Naive B cell (primary cell): ENCODE results near the gene TMUB1. TPM values are rescaled to one million over a fixed set of nuclear protein-coding genes. Genes with fewer than 3 reads are reported as not detected.
A peak's percentile ranks its signal among the peaks of the same experiment; 100 is the strongest.

Experiments
- ATAC-seq, 2 donors: fragments of 150-1000 bp; cut with Tn5 transposase; 2 replicates each; pipeline ENCODE4 v1.10.0; 2021; ENCODE audit warnings: low read depth in 2 of 2, mild to moderate bottlenecking in 2 of 2, moderate library complexity in 2 of 2
- DNase-seq: peaks from one replicate; pipeline ENCODE4 v3.0.0; 2022
- H3K27ac Mint-ChIP-seq, 6 donors: one replicate each; pipeline ENCODE4 v1.8.0; 2020 to 2022; ENCODE audit warnings: mild to moderate bottlenecking in 6 of 6, mixed read lengths in 6 of 6, moderate library complexity in 5 of 6, inconsistent platforms in 2 of 6
- H3K27me3 Mint-ChIP-seq, 3 donors: one replicate each; pipeline ENCODE4 v1.8.0; 2021 to 2022; ENCODE audit warnings: mixed read lengths in 3 of 3, mild to moderate bottlenecking in 1 of 3
- H3K36me3 Mint-ChIP-seq, 2 donors: one replicate each; pipeline ENCODE4 v1.8.0; 2020 to 2022; ENCODE audit warnings: mixed read lengths in 2 of 2, inconsistent platforms in 1 of 2, mild to moderate bottlenecking in 1 of 2
- H3K4me1 Mint-ChIP-seq, 3 donors: one replicate each; pipeline ENCODE4 v1.8.0; 2020 to 2022; ENCODE audit warnings: mixed read lengths in 3 of 3, inconsistent platforms in 1 of 3, mild to moderate bottlenecking in 1 of 3, moderate library complexity in 1 of 3
- H3K4me3 Mint-ChIP-seq, 8 donors: one replicate each; pipeline ENCODE4 v1.8.0; 2020 to 2022; ENCODE audit warnings: mild to moderate bottlenecking in 8 of 8, mixed read lengths in 8 of 8, moderate library complexity in 8 of 8, inconsistent platforms in 2 of 8
- H3K9me3 Mint-ChIP-seq, 7 donors: one replicate each; pipeline ENCODE4 v1.8.0; 2020 to 2022; ENCODE audit warnings: mixed read lengths in 7 of 7, mild to moderate bottlenecking in 5 of 7, inconsistent platforms in 2 of 7, moderate library complexity in 1 of 7
- polyA plus RNA-seq, 6 donors: library from polyadenylated mRNA; unstranded; fragments of 300-500 nt; fragmentation: Illumina TruSeq; gene quantifications; one replicate each; pipeline ENCODE4 v1.2.3, GENCODE V29; 2021; ENCODE audit warnings: low read depth in 6 of 6

Gene TMUB1
- polyA plus RNA-seq, 6 donors from 2014 or later, result 36.3 to 66.1 (median 45.5) TPM

GRCh38 chr7:151081170-151082101 lies 1.9 kb downstream of the TMUB1 start:
- Mint-ChIP-seq H3K4me3 (peak overlapping the region; percentile 35 to 95 (median 92)), H3K36me3 (peaks cover 0 to 6% of the 10 kb centered on the region in 2 donors), H3K4me1 (peaks cover 34 to 46% (median 45%) of the 10 kb centered on the region in 3 donors), H3K27ac (peak overlapping the region in 5 of 6 donors; percentile 20 to 98 (median 97)), H3K27me3 (peaks cover 13 to 19% (median 17%) of the 10 kb centered on the region in 3 donors), H3K9me3 (peaks cover 0 to 2% (median 0%) of the 10 kb centered on the region in 7 donors)
- DNase-seq (no peak), ATAC-seq (no peak)

DNA sequence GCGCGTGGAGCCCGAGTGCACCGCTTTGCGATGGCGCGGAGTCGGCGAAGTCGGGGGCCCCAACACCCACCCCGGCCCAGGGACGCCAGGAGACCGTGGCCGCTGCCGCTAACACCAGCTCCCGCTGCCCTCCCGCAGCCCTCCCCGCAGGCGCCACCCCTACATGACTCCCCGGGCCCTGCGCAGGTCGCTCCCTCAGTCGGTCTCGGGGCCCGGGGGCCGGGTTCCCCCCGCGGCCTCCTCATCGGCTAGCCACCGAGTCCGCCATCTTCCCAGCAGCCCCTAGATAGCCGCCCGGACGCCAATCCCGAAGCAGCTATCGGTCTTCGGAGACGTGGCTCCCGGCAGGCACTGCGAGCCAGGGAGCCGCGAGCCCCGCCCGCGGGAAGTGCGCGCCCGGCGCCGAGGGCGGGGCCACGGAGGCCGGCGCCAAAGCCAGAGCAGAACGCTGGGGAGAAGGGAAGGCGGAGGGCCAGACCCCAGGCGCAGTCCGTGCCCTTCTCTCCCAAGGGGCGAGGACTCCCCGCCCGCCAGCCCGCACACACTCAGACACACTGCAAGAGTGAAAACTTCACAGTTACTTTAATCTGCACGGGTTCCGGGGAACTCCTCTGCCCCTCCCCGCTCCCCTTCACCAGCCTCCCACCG lies 2.6 kb downstream of the TMUB1 start, which contains the start of gene FASTK:
Gene FASTK (minus strand): TSS at position 288 of the 648 bp plus-strand sequence. CDS start 43 bp downstream, at position 245.
- H3K27me3 Mint-ChIP-seq, result peaks cover 10 to 13% (median 12%) of the 10 kb centered on the region in 3 donors
- peaks cover 30 to 41% (median 40%) of the 10 kb centered on the region in 3 donors for H3K4me1 Mint-ChIP-seq
- ATAC-seq (peak; percentile 68 to 72), DNase-seq (peak; percentile 88)
- peaks cover 0 to 5% of the 10 kb centered on the region in 2 donors for H3K36me3 Mint-ChIP-seq
- H3K4me3 Mint-ChIP-seq, result peak within 1 kb of the TSS; percentile 84 to 95 (median 92)
- peaks cover 0 to 2% (median 0%) of the 10 kb centered on the region in 7 donors for H3K9me3 Mint-ChIP-seq
- H3K27ac Mint-ChIP-seq, result peak within 1 kb of the TSS; percentile 67 to 98 (median 88)

DNA sequence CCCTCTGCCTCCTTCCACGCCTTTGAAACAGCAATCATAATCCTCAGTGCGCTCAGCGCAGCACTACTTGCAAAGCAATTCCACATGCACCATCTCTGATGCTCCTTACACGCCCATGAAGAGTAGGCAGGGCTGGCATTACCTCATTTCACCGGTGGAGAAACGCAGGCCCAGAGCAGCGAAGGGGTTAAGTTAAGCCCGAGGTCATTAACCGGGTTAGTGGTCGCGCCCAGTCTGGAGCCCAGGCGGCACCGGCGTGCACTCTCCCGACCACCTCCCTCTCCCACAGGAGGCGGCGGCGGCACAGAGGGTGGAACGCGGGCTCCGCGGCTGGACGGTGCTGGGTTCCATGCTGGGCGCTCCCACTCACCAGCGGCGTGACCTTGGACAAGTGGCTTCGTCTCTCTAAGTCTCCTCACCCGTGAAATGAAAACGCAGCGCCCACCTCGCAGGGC lies 3.2 kb downstream of the TMUB1 start:
- peaks cover 0 to 2% (median 0%) of the 10 kb centered on the region in 7 donors for H3K9me3 Mint-ChIP-seq
- peaks cover 0 to 9% of the 10 kb centered on the region in 2 donors for H3K36me3 Mint-ChIP-seq
- ATAC-seq (no peak), DNase-seq (no peak)
- peak overlapping the region; percentile 67 to 95 (median 87) for H3K27ac Mint-ChIP-seq
- peaks cover 25 to 36% (median 34%) of the 10 kb centered on the region in 3 donors for H3K4me1 Mint-ChIP-seq
- H3K4me3 Mint-ChIP-seq, result peak overlapping the region; percentile 83 to 93 (median 87)
- peaks cover 4 to 8% (median 7%) of the 10 kb centered on the region in 3 donors for H3K27me3 Mint-ChIP-seq

- Mint-ChIP-seq H3K36me3 (peaks cover 0 to 9% of the 10 kb centered on the region in 2 donors), H3K9me3 (no peaks in the 10 kb centered on the region), H3K27me3 (peaks cover 0 to under 1% (median 0%) of the 10 kb centered on the region in 3 donors), H3K4me1 (peaks cover 21 to 29% (median 28%) of the 10 kb centered on the region in 3 donors), H3K27ac (peak overlapping the region in 5 of 6 donors; percentile 47 to 91 (median 82)), H3K4me3 (peak overlapping the region; percentile 83 to 93 (median 87))
- ATAC-seq (no peak), DNase-seq (no peak)
Measured at GRCh38 chr7:151079199-151079910, 3.9 kb downstream of the TMUB1 start.

- DNase-seq, result no peak
Measured at GRCh38 chr7:151078233-151079040, 4.9 kb downstream of the TMUB1 start.

DNA sequence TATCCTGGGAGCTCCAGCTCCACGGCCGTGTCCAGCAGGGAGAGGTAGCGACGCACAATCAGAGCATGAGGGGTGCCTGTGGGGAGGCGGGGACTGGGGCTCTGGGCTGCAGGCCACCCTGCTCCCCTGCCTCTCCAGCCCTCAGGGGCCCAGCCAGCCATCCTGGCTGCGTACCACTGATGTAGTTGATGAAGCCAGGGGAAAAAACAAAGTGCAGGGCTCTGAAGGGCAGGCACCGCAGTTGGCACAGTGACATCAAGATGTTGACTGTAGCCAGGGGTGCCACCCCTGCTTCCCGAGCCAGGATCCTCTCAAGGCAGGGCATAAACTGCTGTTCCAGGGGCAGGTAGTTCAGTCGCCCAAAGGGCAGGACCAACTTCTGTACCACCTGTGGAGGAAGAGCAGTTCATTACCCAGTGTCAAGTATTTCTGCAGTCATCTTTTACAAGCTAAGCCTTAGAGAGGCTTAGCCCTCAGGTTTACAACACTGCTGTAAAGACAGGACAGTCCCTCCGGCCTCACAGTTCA lies 5.5 kb downstream of the TMUB1 start:
- H3K27ac Mint-ChIP-seq, result peak overlapping the region in 2 of 6 donors; percentile 19 to 61
- no peaks in the 10 kb centered on the region for H3K9me3 Mint-ChIP-seq
- ATAC-seq (no peak), DNase-seq (no peak)
- H3K4me1 Mint-ChIP-seq, result peaks cover 19 to 26% (median 25%) of the 10 kb centered on the region in 3 donors
- H3K27me3 Mint-ChIP-seq, result no peaks in the 10 kb centered on the region
- H3K36me3 Mint-ChIP-seq, result peaks cover 0 to 9% of the 10 kb centered on the region in 2 donors
- peak overlapping the region; percentile 20 to 91 (median 76) for H3K4me3 Mint-ChIP-seq

More at GRCh38 chr7:151078233-151079040, 4.9 kb downstream of the TMUB1 start:
- H3K27me3 Mint-ChIP-seq, result no peaks in the 10 kb centered on the region
- peaks cover 0 to 9% of the 10 kb centered on the region in 2 donors for H3K36me3 Mint-ChIP-seq
- peak overlapping the region; percentile 83 to 91 (median 86) for H3K4me3 Mint-ChIP-seq
- peak overlapping the region in 5 of 6 donors; percentile 31 to 91 (median 61) for H3K27ac Mint-ChIP-seq
- no peaks in the 10 kb centered on the region for H3K9me3 Mint-ChIP-seq
- ATAC-seq, result no peak
- peaks cover 21 to 29% (median 28%) of the 10 kb centered on the region in 3 donors for H3K4me1 Mint-ChIP-seq

- Mint-ChIP-seq H3K27me3 (no peaks in the 10 kb centered on the region), H3K27ac (peak overlapping the region in 1 of 6 donors; percentile 33), H3K9me3 (no peaks in the 10 kb centered on the region), H3K36me3 (peaks cover 0 to 9% of the 10 kb centered on the region in 2 donors), H3K4me1 (peaks cover 16 to 22% (median 21%) of the 10 kb centered on the region in 3 donors), H3K4me3 (peak overlapping the region in 2 of 8 donors; percentile 20 to 50)
- DNase-seq (no peak), ATAC-seq (no peak)
Measured at GRCh38 chr7:151076863-151077704, 6.2 kb downstream of the TMUB1 start.

- Mint-ChIP-seq H3K27me3 (no peaks in the 10 kb centered on the region), H3K4me1 (peaks cover 15 to 22% (median 16%) of the 10 kb centered on the region in 3 donors), H3K36me3 (peaks cover 0 to 9% of the 10 kb centered on the region in 2 donors), H3K27ac (peak overlapping the region in 1 of 6 donors; percentile 33), H3K4me3 (peak overlapping the region in 1 of 8 donors; percentile 30), H3K9me3 (no peaks in the 10 kb centered on the region)
- ATAC-seq, result no peak
- no peak for DNase-seq
Measured at GRCh38 chr7:151075978-151076426, 7.3 kb downstream of the TMUB1 start.

- Mint-ChIP-seq H3K4me1 (peaks cover 15 to 22% (median 17%) of the 10 kb centered on the region in 3 donors), H3K27ac (no peak overlapping the region), H3K36me3 (peaks cover 0 to 9% of the 10 kb centered on the region in 2 donors), H3K4me3 (peak overlapping the region in 1 of 8 donors; percentile 30), H3K27me3 (no peaks in the 10 kb centered on the region), H3K9me3 (no peaks in the 10 kb centered on the region)
- ATAC-seq (no peak), DNase-seq (no peak)
Measured at GRCh38 chr7:151075662-151075971, 7.7 kb downstream of the TMUB1 start.

GRCh38 chr7:151074817-151075661 lies 8.3 kb downstream of the TMUB1 start:
- DNase-seq, result no peak

More at GRCh38 chr7:151074817-151075661, 8.3 kb downstream of the TMUB1 start:
- Mint-ChIP-seq H3K27me3 (no peaks in the 10 kb centered on the region), H3K9me3 (no peaks in the 10 kb centered on the region), H3K36me3 (peaks cover 0 to 9% of the 10 kb centered on the region in 2 donors), H3K4me1 (peaks cover 15 to 21% (median 18%) of the 10 kb centered on the region in 3 donors), H3K27ac (no peak overlapping the region), H3K4me3 (no peak overlapping the region)
- ATAC-seq, result no peak
